ENCODE data around the gene KCNQ1.

The KCNQ1 gene

GRCh38 chr11:2441171-2441570, 3.6 kb upstream of the KCNQ1 start:
- DNase-seq (ENCODE audit: low spot score), result no peak

- no peak for DNase-seq (ENCODE audit: low spot score)
Observed at GRCh38 chr11:2442589-2442988, 2.2 kb upstream of the KCNQ1 start.

- DNase-seq (ENCODE audit: low spot score), result no peak
Observed at GRCh38 chr11:2443406-2443805, 1.4 kb upstream of the KCNQ1 start.

GRCh38 chr11:2443881-2444820, 657 bp upstream of the KCNQ1 start, which contains the start of gene TRPM5:
TRPM5 (minus strand) TSS chr11:2444514; CDS start chr11:2423036, 21,478 bp downstream.
- DNase-seq (ENCODE audit: low spot score), result peak; percentile 22

- no peak for DNase-seq (ENCODE audit: low spot score)
Observed at GRCh38 chr11:2445746-2446551, 1.1 kb downstream of the KCNQ1 start.

GRCh38 chr11:2446590-2447252, 1.9 kb downstream of the KCNQ1 start:
- no peak for DNase-seq (ENCODE audit: low spot score)

GRCh38 chr11:2447253-2447950, 2.6 kb downstream of the KCNQ1 start:
- no peak for DNase-seq (ENCODE audit: low spot score)

GRCh38 chr11:2447951-2448650, 3.3 kb downstream of the KCNQ1 start:
- DNase-seq (ENCODE audit: low spot score), result no peak

- DNase-seq (ENCODE audit: low spot score), result no peak
Observed at GRCh38 chr11:2448661-2449547, 4.1 kb downstream of the KCNQ1 start.

- no peak for DNase-seq (ENCODE audit: low spot score)
Observed at GRCh38 chr11:2449548-2450320, 4.9 kb downstream of the KCNQ1 start.

- DNase-seq (ENCODE audit: low spot score), result no peak
Observed at GRCh38 chr11:2450321-2451041, 5.7 kb downstream of the KCNQ1 start.

GRCh38 chr11:2451336-2451735, 6.5 kb downstream of the KCNQ1 start:
- no peak for DNase-seq (ENCODE audit: low spot score)

GRCh38 chr11:2451916-2452315, 7.1 kb downstream of the KCNQ1 start:
- no peak for DNase-seq (ENCODE audit: low spot score)

- no peak for DNase-seq (ENCODE audit: low spot score)
Observed at GRCh38 chr11:2452321-2453012, 7.7 kb downstream of the KCNQ1 start.

GRCh38 chr11:2453436-2453835, 8.6 kb downstream of the KCNQ1 start:
- no peak for DNase-seq (ENCODE audit: low spot score)

GRCh38 chr11:2458321-2458720, 13.5 kb downstream of the KCNQ1 start:
- no peak for DNase-seq (ENCODE audit: low spot score)

GRCh38 chr11:2459016-2459725, 14.4 kb downstream of the KCNQ1 start:
- no peak for DNase-seq (ENCODE audit: low spot score)
